Activated CD8-positive, alpha-beta T cell treated with anti-CD3 and anti-CD28 coated beads, Interleukin-2, amount 10 ng/mL, durations not matched to agents 7 days and 5 days (primary cell): ENCODE results near the gene ATG4B. TPM values are rescaled to one million over a fixed set of nuclear protein-coding genes. Genes with fewer than 3 reads are reported as not detected.
A peak's percentile ranks its signal among the peaks of the same experiment; 100 is the strongest.

Experiments
- ATAC-seq: fragments of 150-1000 bp; cut with Tn5 transposase; one replicate; pipeline ENCODE4 v1.10.0; 2021; ENCODE audit warnings: moderate library complexity
- CTCF ChIA-PET: fragments of 350-600 bp; sonication (Branson Sonifier 250); formaldehyde crosslinking; loops from one replicate; lab custom pipeline; 2021; ENCODE audit warnings: antibody characterized with exemption; lab: Charles Lee
- POLR2A ChIA-PET: fragments of 350-600 bp; sonication (Branson Sonifier 250); formaldehyde crosslinking; loops from one replicate; lab custom pipeline; 2021; ENCODE audit warnings: antibody characterized with exemption; lab: Charles Lee
- DNase-seq: peaks from one replicate; pipeline ENCODE4 v3.0.0-alpha.2; 2020
- H3K27ac Mint-ChIP-seq: one replicate; pipeline ENCODE4 v1.8.0; 2021; ENCODE audit warnings: mild to moderate bottlenecking, mixed read lengths
- H3K27me3 Mint-ChIP-seq: one replicate; pipeline ENCODE4 v1.8.0; 2021; ENCODE audit warnings: low read depth, mixed read lengths
- H3K36me3 Mint-ChIP-seq: one replicate; pipeline ENCODE4 v1.8.0; 2021; ENCODE audit warnings: low read depth, mixed read lengths
- H3K4me1 Mint-ChIP-seq: one replicate; pipeline ENCODE4 v1.8.0; 2021; ENCODE audit warnings: low read depth, mixed read lengths
- H3K4me3 Mint-ChIP-seq: one replicate; pipeline ENCODE4 v1.8.0; 2021; ENCODE audit warnings: mild to moderate bottlenecking, mixed read lengths
- H3K9me3 Mint-ChIP-seq: one replicate; pipeline ENCODE4 v1.8.0; 2022; ENCODE audit warnings: mixed read lengths; ENCODE audit not compliant: insufficient read depth
- total RNA-seq, 2 experiments: library from RNA; stranded (reverse); gene quantifications; one replicate each; pipeline ENCODE4 v1.2.3, GENCODE V29; 2021

The ATG4B gene
- total RNA-seq, 2 experiments from 2014 or later = 81.2 to 94.6 TPM

GRCh38 chr2:241703032-241703604 is 65.6 kb downstream of the ATG4B start:
- peak overlapping the region; percentile 86 for H3K4me3 Mint-ChIP-seq
- peaks cover 33% of the 10 kb centered on the region for H3K36me3 Mint-ChIP-seq
- H3K4me1 Mint-ChIP-seq = peaks cover 24% of the 10 kb centered on the region
- ATAC-seq = no peak
- H3K27ac Mint-ChIP-seq = peak overlapping the region; percentile 81
- POLR2A ChIA-PET = interaction anchor here (1.1 to 3.6 kb wide), 3 partner anchors 15 to 60 kb away, joined by 3 to 31 read pairs (median 20); partner anchors contain the start of genes D2HGDH and DTYMK
- no peaks in the 10 kb centered on the region for H3K27me3 Mint-ChIP-seq
- CTCF ChIA-PET = interaction anchor here (0.6 to 4.8 kb wide), 13 partner anchors 9 to 176 kb away, joined by 3 to 22 read pairs (median 4); partner anchors contain the start of gene D2HGDH
- DNase-seq = no peak
- H3K9me3 Mint-ChIP-seq = no peaks in the 10 kb centered on the region

- ATAC-seq (no peak), DNase-seq (no peak)
- Mint-ChIP-seq H3K27me3 (no peaks in the 10 kb centered on the region), H3K27ac (no peak overlapping the region), H3K36me3 (peaks cover 50% of the 10 kb centered on the region), H3K9me3 (no peaks in the 10 kb centered on the region), H3K4me3 (no peak overlapping the region), H3K4me1 (peaks cover 11% of the 10 kb centered on the region)
- CTCF ChIA-PET = interaction anchor here (1.4 to 1.5 kb wide), 2 partner anchors 27 to 172 kb away, joined by 3 read pairs; partner anchors contain the start of gene D2HGDH
- POLR2A ChIA-PET = interaction anchor here (0.8 kb wide), 1 partner anchor 30 kb away, joined by 3 read pairs; no protein-coding TSS in a partner anchor
Observed at GRCh38 chr2:241706537-241706936, 69.0 kb downstream of the ATG4B start.

- ChIA-PET CTCF (no interaction called here), POLR2A (interaction anchor here (0.7 kb wide), 1 partner anchor 389 kb away, joined by 7 read pairs; no protein-coding TSS in a partner anchor)
- Mint-ChIP-seq H3K4me3 (no peak overlapping the region), H3K4me1 (peaks cover 2% of the 10 kb centered on the region), H3K36me3 (peaks cover 59% of the 10 kb centered on the region), H3K27ac (peak overlapping the region; percentile 5), H3K27me3 (no peaks in the 10 kb centered on the region), H3K9me3 (no peaks in the 10 kb centered on the region)
- ATAC-seq (no peak), DNase-seq (no peak)
Observed at GRCh38 chr2:241708879-241709278, 71.4 kb downstream of the ATG4B start.

- Mint-ChIP-seq H3K36me3 (peaks cover 51% of the 10 kb centered on the region), H3K4me3 (no peak overlapping the region), H3K27me3 (no peaks in the 10 kb centered on the region), H3K9me3 (no peaks in the 10 kb centered on the region), H3K27ac (no peak overlapping the region), H3K4me1 (no peaks in the 10 kb centered on the region)
- ChIA-PET POLR2A (no interaction called here), CTCF (interaction anchor here (1.2 kb wide), 1 partner anchor 13 kb away, joined by 3 read pairs; no protein-coding TSS in a partner anchor)
- ATAC-seq = no peak
- DNase-seq = no peak
Observed at GRCh38 chr2:241719093-241719492, 81.6 kb downstream of the ATG4B start.

GRCh38 chr2:241720099-241720498 is 82.6 kb downstream of the ATG4B start:
- peaks cover 51% of the 10 kb centered on the region for H3K36me3 Mint-ChIP-seq
- H3K4me1 Mint-ChIP-seq = no peaks in the 10 kb centered on the region
- POLR2A ChIA-PET = no interaction called here
- DNase-seq = no peak
- no peaks in the 10 kb centered on the region for H3K27me3 Mint-ChIP-seq
- no peak overlapping the region for H3K4me3 Mint-ChIP-seq
- no peak for ATAC-seq
- CTCF ChIA-PET = no interaction called here
- no peak overlapping the region for H3K27ac Mint-ChIP-seq
- no peaks in the 10 kb centered on the region for H3K9me3 Mint-ChIP-seq

GRCh38 chr2:241720560-241720959 is 83.1 kb downstream of the ATG4B start:
- no peaks in the 10 kb centered on the region for H3K9me3 Mint-ChIP-seq
- ATAC-seq = no peak
- CTCF ChIA-PET = no interaction called here
- no peaks in the 10 kb centered on the region for H3K27me3 Mint-ChIP-seq
- POLR2A ChIA-PET = no interaction called here
- H3K4me1 Mint-ChIP-seq = no peaks in the 10 kb centered on the region
- peaks cover 51% of the 10 kb centered on the region for H3K36me3 Mint-ChIP-seq
- no peak overlapping the region for H3K27ac Mint-ChIP-seq
- no peak overlapping the region for H3K4me3 Mint-ChIP-seq
- no peak for DNase-seq

GRCh38 chr2:241721852-241722251 is 84.4 kb downstream of the ATG4B start:
- Mint-ChIP-seq H3K9me3 (no peaks in the 10 kb centered on the region), H3K36me3 (peaks cover 46% of the 10 kb centered on the region), H3K27ac (no peak overlapping the region), H3K4me3 (no peak overlapping the region), H3K27me3 (no peaks in the 10 kb centered on the region), H3K4me1 (no peaks in the 10 kb centered on the region)
- POLR2A ChIA-PET = no interaction called here
- DNase-seq = no peak
- no peak for ATAC-seq
- CTCF ChIA-PET = no interaction called here

- H3K36me3 Mint-ChIP-seq = peaks cover 43% of the 10 kb centered on the region
- no peaks in the 10 kb centered on the region for H3K4me1 Mint-ChIP-seq
- H3K9me3 Mint-ChIP-seq = no peaks in the 10 kb centered on the region
- CTCF ChIA-PET = no interaction called here
- no peak overlapping the region for H3K27ac Mint-ChIP-seq
- POLR2A ChIA-PET = no interaction called here
- no peak for DNase-seq
- no peak for ATAC-seq
- H3K4me3 Mint-ChIP-seq = no peak overlapping the region
- H3K27me3 Mint-ChIP-seq = no peaks in the 10 kb centered on the region
Observed at GRCh38 chr2:241722896-241723454, 85.5 kb downstream of the ATG4B start.

Other genes starting within 250 kb of the ATG4B start
- 100 to 1,000 TPM; 114 to 132 TPM for gene STK25, start 129.1 kb upstream of the ATG4B start, total RNA-seq
- not detected for gene BOK, start 78.9 kb upstream of the ATG4B start, total RNA-seq
- 10 to 100 TPM; 32.3 to 37.4 TPM for gene THAP4, start 535 bp upstream of the ATG4B start, total RNA-seq
- gene DTYMK, start 49.1 kb downstream of the ATG4B start, total RNA-seq = 100 to 1,000 TPM; 101 to 103 TPM
- 10 to 100 TPM; 36.7 to 38.5 TPM for gene ING5, start 64.3 kb downstream of the ATG4B start, total RNA-seq
- 10 to 100 TPM; 26.3 to 28.0 TPM for gene D2HGDH, start 96.9 kb downstream of the ATG4B start, total RNA-seq
- under 1 TPM; 0.34 TPM for gene GAL3ST2, start 139.1 kb downstream of the ATG4B start, total RNA-seq
- gene NEU4, start 171.5 kb downstream of the ATG4B start, total RNA-seq = under 1 TPM; 0.31 to 0.45 TPM
- gene PDCD1, start 221.2 kb downstream of the ATG4B start, total RNA-seq = 1 to 10 TPM; 2.4 to 2.5 TPM
- gene RTP5, start 232.0 kb downstream of the ATG4B start, total RNA-seq = not detected